NCI-H510A (cell line): ENCODE data around the gene HRH1.
A peak's percentile ranks its signal among the peaks of the same experiment; 100 is the strongest.
"Not testable (repeated sequence)": the region's sequence is repeated elsewhere in the genome, so short reads cannot be mapped to it uniquely, and the experiment has no call there.

Source experiments
- DNase-seq: peaks from one replicate; lab custom pipeline; 2025; lab: John Stamatoyannopoulos, UW

The HRH1 gene

GRCh38 chr3:11244121-11244677 lies 89.9 kb downstream of the HRH1 start:
- no peak for DNase-seq

- no peak for DNase-seq
Observed at GRCh38 chr3:11245276-11245675, 91.0 kb downstream of the HRH1 start.

- no peak for DNase-seq
Observed at GRCh38 chr3:11245827-11246662, 91.8 kb downstream of the HRH1 start.

GRCh38 chr3:11246663-11246970 lies 92.3 kb downstream of the HRH1 start:
- no peak for DNase-seq

- no peak for DNase-seq
Observed at GRCh38 chr3:11247362-11247761, 93.1 kb downstream of the HRH1 start.

- DNase-seq: no peak
Observed at GRCh38 chr3:11248596-11248995, 94.3 kb downstream of the HRH1 start.

- no peak for DNase-seq
Observed at GRCh38 chr3:11250902-11251806, 96.9 kb downstream of the HRH1 start.

GRCh38 chr3:11251807-11252176 lies 97.5 kb downstream of the HRH1 start:
- DNase-seq: no peak

GRCh38 chr3:11254876-11255275 lies 100.6 kb downstream of the HRH1 start:
- DNase-seq: no peak

- DNase-seq: not testable (repeated sequence)
Observed at GRCh38 chr3:11255537-11255936, 101.2 kb downstream of the HRH1 start.

- DNase-seq: no peak
Observed at GRCh38 chr3:11258958-11259357, 104.7 kb downstream of the HRH1 start.

- no peak for DNase-seq
Observed at GRCh38 chr3:11260460-11260859, 106.2 kb downstream of the HRH1 start.

GRCh38 chr3:11269007-11269406 lies 114.7 kb downstream of the HRH1 start:
- no peak for DNase-seq

GRCh38 chr3:11271986-11272904 lies 118.0 kb downstream of the HRH1 start, which contains the start of gene ATG7:
Gene ATG7, plus strand, starts transcription at chr3:11272397. Its CDS starts 26,299 bp downstream, at chr3:11298696.
- DNase-seq: peak; percentile 77

GRCh38 chr3:11272906-11273574 lies 118.7 kb downstream of the HRH1 start:
- DNase-seq: no peak

GRCh38 chr3:11273891-11274291 lies 119.6 kb downstream of the HRH1 start:
- no peak for DNase-seq

GRCh38 chr3:11274566-11275142 lies 120.4 kb downstream of the HRH1 start:
- no peak for DNase-seq

- no peak for DNase-seq
Observed at GRCh38 chr3:11275926-11276325, 121.6 kb downstream of the HRH1 start.

- DNase-seq: no peak
Observed at GRCh38 chr3:11276901-11277300, 122.6 kb downstream of the HRH1 start.

GRCh38 chr3:11282250-11283138 lies 128.2 kb downstream of the HRH1 start:
- no peak for DNase-seq
